GM13976 (cell line): ENCODE results near the gene REEP3.

Experiments used
- DNase-seq: peaks from one replicate; pipeline ENCODE4 v3.0.0; 2012; ENCODE audit warnings: low spot score
- CTCF ChIP-seq: IDR thresholded peaks from 2 replicates; pipeline ENCODE4 v1.5.1; 2012; ENCODE audit warnings: borderline replicate concordance, mild to moderate bottlenecking; ENCODE audit not compliant: insufficient read depth; ENCODE audit errors: extremely low read depth, missing control alignments, control extremely low read depth
- in situ Hi-C: fragments of 300-500 bp; cut with MboI; formaldehyde crosslinking; loops from one replicate; pipeline ENCODE4 v1.12.0; 2022; ENCODE audit warnings: low sequenced_read_pairs, mixed read lengths, inconsistent platforms; ENCODE audit not compliant: unreplicated experiment

Gene REEP3

DNA sequence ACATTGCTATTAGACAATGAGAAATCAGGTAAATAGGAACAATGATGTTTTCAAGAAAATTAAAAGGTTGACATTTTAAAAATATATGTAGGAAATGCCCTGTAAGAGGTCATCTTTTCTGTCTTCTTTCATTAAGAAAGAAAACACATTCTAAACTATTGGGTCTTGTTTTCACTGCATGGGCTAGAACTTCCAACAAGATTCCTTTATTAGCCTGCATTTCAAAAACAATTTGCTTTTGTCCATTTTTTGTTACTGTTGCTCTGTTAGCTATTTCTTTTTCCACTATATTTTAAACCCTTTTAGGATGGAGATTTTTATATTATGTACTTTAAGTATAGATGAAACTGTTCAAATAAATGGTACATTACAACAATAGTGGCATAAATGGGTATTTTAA, 9.2 kb downstream of the REEP3 start:
- no peak for DNase-seq
- no peak for TF ChIP-seq CTCF
- in situ Hi-C loops, result no loop called here

- in situ Hi-C loops, result no loop called here
- no peak for TF ChIP-seq CTCF
- no peak for DNase-seq
Observed at GRCh38 chr10:63534723-63535122, 13.5 kb downstream of the REEP3 start.

- no peak for TF ChIP-seq CTCF
- no peak for DNase-seq
- in situ Hi-C loops, result no loop called here
Observed at GRCh38 chr10:63536698-63537097, 15.5 kb downstream of the REEP3 start.

DNA sequence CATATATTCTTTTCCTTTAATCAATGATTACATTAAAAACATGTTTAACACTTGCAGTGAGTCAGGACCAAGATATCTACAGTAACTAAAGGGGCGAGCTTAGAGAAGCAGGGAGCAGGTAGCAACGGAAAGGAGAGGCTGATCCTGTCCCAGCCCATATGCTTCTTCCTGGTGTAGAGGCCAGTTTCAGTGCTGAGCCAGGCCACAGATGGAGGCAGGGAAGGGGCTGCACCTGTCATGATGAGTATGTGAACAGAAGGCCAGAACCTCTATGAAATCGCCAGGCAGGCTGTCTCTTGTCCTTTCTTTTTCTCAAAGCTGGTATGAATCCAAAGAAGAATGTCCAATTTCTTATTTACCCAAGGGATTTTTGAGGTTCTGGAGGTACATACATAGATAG, 16.3 kb downstream of the REEP3 start:
- no peak for TF ChIP-seq CTCF
- in situ Hi-C loops, result no loop called here
- no peak for DNase-seq

GRCh38 chr10:63539377-63539776, 18.2 kb downstream of the REEP3 start:
- in situ Hi-C loops, result no loop called here
- no peak for DNase-seq
- TF ChIP-seq CTCF, result no peak

- DNase-seq, result no peak
- in situ Hi-C loops, result no loop called here
- no peak for TF ChIP-seq CTCF
Observed at GRCh38 chr10:63539994-63540393, 18.8 kb downstream of the REEP3 start.
